Endothelial cell of umbilical vein (primary cell): ENCODE data around the gene LMAN2L.

Experiments used
- JUN ChIP-seq: IDR thresholded peaks from 2 replicates; pipeline ENCODE4 v1.6.1; 2011; ENCODE audit warnings: borderline replicate concordance, low read depth; ENCODE audit not compliant: insufficient read length, insufficient read depth
- POLR2A ChIP-seq: IDR thresholded peaks from 2 replicates; pipeline ENCODE4 v1.6.1; 2012; ENCODE audit warnings: low read depth, mild to moderate bottlenecking, control low read depth, low read length
- TF ChIP-seq, protein P1 (sequence below), 2 donors: IDR thresholded peaks; 1 replicate in 1 of 2; 2 replicates in 1 of 2; pipeline ENCODE4 v1.5.1; 2011; ENCODE audit warnings: low read length in 2 of 2, mild to moderate bottlenecking in 2 of 2, moderate library complexity in 2 of 2, control low read depth in 1 of 2, inconsistent platforms in 1 of 2, low read depth in 1 of 2; ENCODE audit not compliant: insufficient read depth in 1 of 2; ENCODE audit errors: extremely low read depth in 1 of 2

DNA sequence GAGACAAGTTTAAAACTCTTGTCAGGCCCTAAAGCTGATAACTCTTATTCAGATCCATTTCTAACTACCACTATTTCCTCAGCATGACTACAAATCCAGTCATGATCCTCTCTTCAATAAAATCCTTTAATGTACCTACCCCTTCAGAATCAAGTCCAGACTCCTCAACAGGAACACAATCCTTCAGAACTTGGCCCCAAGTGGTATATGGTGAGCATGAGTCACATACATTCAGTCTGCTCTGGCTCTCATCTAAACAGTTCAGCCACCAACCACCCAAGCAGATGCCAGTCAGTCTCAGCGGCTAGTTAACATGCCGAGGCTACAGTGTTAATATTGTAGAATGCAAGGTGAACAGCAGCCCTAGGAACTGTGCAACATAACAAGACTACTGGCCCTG, 9.7 kb downstream of the LMAN2L start:
- TF ChIP-seq, protein P1, sequence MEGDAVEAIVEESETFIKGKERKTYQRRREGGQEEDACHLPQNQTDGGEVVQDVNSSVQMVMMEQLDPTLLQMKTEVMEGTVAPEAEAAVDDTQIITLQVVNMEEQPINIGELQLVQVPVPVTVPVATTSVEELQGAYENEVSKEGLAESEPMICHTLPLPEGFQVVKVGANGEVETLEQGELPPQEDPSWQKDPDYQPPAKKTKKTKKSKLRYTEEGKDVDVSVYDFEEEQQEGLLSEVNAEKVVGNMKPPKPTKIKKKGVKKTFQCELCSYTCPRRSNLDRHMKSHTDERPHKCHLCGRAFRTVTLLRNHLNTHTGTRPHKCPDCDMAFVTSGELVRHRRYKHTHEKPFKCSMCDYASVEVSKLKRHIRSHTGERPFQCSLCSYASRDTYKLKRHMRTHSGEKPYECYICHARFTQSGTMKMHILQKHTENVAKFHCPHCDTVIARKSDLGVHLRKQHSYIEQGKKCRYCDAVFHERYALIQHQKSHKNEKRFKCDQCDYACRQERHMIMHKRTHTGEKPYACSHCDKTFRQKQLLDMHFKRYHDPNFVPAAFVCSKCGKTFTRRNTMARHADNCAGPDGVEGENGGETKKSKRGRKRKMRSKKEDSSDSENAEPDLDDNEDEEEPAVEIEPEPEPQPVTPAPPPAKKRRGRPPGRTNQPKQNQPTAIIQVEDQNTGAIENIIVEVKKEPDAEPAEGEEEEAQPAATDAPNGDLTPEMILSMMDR (IDR thresholded peaks at IDR 0.05; ENCODE audit: extremely low read depth in 1 of 2, insufficient read depth in 1 of 2, low read depth in 1 of 2, low read length in 2 of 2): no peak
- TF ChIP-seq JUN (no peak), POLR2A (no peak)
